ENCODE measurements around the gene SEPTIN1. TPM values are rescaled to one million over a fixed set of nuclear protein-coding genes. Genes with fewer than 3 reads are reported as not detected.

The SEPTIN1 gene
- total and polyA plus RNA-seq, 2 donors (not counting 1 experiment from before 2014, with no cell fraction given), result 0.17 TPM; not detected in 1

GRCh38 chr16:30365200-30365599 is 17.2 kb downstream of the SEPTIN1 start:
- H3K4me3 ChIP-seq (replicated peaks in 1 of 4; ENCODE audit: control extremely low read depth in 1 of 4, insufficient read depth in 1 of 4, low read depth in 3 of 4, low read length in 4 of 4), result no peak overlapping the region
- no peak overlapping the region for H3K9ac ChIP-seq (ENCODE audit: insufficient read depth, low read length)
- H2AFZ ChIP-seq (ENCODE audit: low read length), result no peak overlapping the region
- no peaks in the 10 kb centered on the region for H4K20me1 ChIP-seq (ENCODE audit: control insufficient read depth, extremely low read depth, insufficient read depth, low read length)
- H3K79me2 ChIP-seq (ENCODE audit: control insufficient read depth, insufficient read depth, low read length), result peaks cover 77% of the 10 kb centered on the region
- H3K9me3 ChIP-seq (ENCODE audit: control insufficient read depth, insufficient read depth, low read depth, low read length), result no peaks in the 10 kb centered on the region
- no peak for DNase-seq (ENCODE audit: low read depth in 2 of 2)
- H3K27ac ChIP-seq (ENCODE audit: insufficient read depth, low read length), result no peak overlapping the region
- no peaks in the 10 kb centered on the region for H3K27me3 ChIP-seq (ENCODE audit: control insufficient read depth, insufficient read depth, low read length)
- TF ChIP-seq EZH2 (IDR thresholded peaks at IDR 0.05; ENCODE audit: low read length, missing control alignments), result no peak
- no peak for TF ChIP-seq CTCF (conservative IDR thresholded peaks at IDR 0.05 in 1 of 2, IDR thresholded peaks at IDR 0.05 in 1 of 2; ENCODE audit: low read depth in 1 of 2, low read length in 2 of 2)
- H3K4me1 ChIP-seq (ENCODE audit: control insufficient read depth, extremely low read depth, insufficient read depth, low read length), result peaks cover 2% of the 10 kb centered on the region
- H3K4me2 ChIP-seq (ENCODE audit: extremely low read depth, insufficient read depth, low read length), result no peak overlapping the region
- peaks cover 1% of the 10 kb centered on the region for H3K36me3 ChIP-seq (ENCODE audit: control insufficient read depth, insufficient read depth, low read length)

- Histone ChIP-seq H4K20me1 (ENCODE audit: control insufficient read depth, extremely low read depth, insufficient read depth, low read length) (no peaks in the 10 kb centered on the region), H3K79me2 (ENCODE audit: control insufficient read depth, insufficient read depth, low read length) (peaks cover 48% of the 10 kb centered on the region), H3K9ac (ENCODE audit: insufficient read depth, low read length) (no peak overlapping the region), H3K27ac (ENCODE audit: insufficient read depth, low read length) (no peak overlapping the region), H3K4me2 (ENCODE audit: extremely low read depth, insufficient read depth, low read length) (no peak overlapping the region), H3K9me3 (ENCODE audit: control insufficient read depth, insufficient read depth, low read depth, low read length) (no peaks in the 10 kb centered on the region), H3K4me3 (replicated peaks in 1 of 4; ENCODE audit: control extremely low read depth in 1 of 4, insufficient read depth in 1 of 4, low read depth in 3 of 4, low read length in 4 of 4) (no peak overlapping the region), H3K27me3 (ENCODE audit: control insufficient read depth, insufficient read depth, low read length) (no peaks in the 10 kb centered on the region), H3K4me1 (ENCODE audit: control insufficient read depth, extremely low read depth, insufficient read depth, low read length) (peaks cover 6% of the 10 kb centered on the region), H3K36me3 (ENCODE audit: control insufficient read depth, insufficient read depth, low read length) (peaks cover 16% of the 10 kb centered on the region), H2AFZ (ENCODE audit: low read length) (no peak overlapping the region)
- no peak for TF ChIP-seq CTCF (conservative IDR thresholded peaks at IDR 0.05 in 1 of 2, IDR thresholded peaks at IDR 0.05 in 1 of 2; ENCODE audit: low read depth in 1 of 2, low read length in 2 of 2)
- no peak for TF ChIP-seq EZH2 (IDR thresholded peaks at IDR 0.05; ENCODE audit: low read length, missing control alignments)
- DNase-seq (ENCODE audit: low read depth in 2 of 2), result no peak
These were observed 21.2 kb downstream of the SEPTIN1 start for GRCh38 chr16:30361180-30361579.

GRCh38 chr16:30359871-30360170 is 22.5 kb downstream of the SEPTIN1 start:
- peaks cover 37% of the 10 kb centered on the region for H3K79me2 ChIP-seq (ENCODE audit: control insufficient read depth, insufficient read depth, low read length)

More at GRCh38 chr16:30359871-30360170, 22.5 kb downstream of the SEPTIN1 start:
- Histone ChIP-seq H2AFZ (ENCODE audit: low read length) (no peak overlapping the region), H3K36me3 (ENCODE audit: control insufficient read depth, insufficient read depth, low read length) (peaks cover 16% of the 10 kb centered on the region), H3K4me2 (ENCODE audit: extremely low read depth, insufficient read depth, low read length) (no peak overlapping the region), H3K4me3 (replicated peaks in 1 of 4; ENCODE audit: control extremely low read depth in 1 of 4, insufficient read depth in 1 of 4, low read depth in 3 of 4, low read length in 4 of 4) (no peak overlapping the region), H3K4me1 (ENCODE audit: control insufficient read depth, extremely low read depth, insufficient read depth, low read length) (peaks cover 12% of the 10 kb centered on the region), H3K27ac (ENCODE audit: insufficient read depth, low read length) (no peak overlapping the region), H3K27me3 (ENCODE audit: control insufficient read depth, insufficient read depth, low read length) (no peaks in the 10 kb centered on the region), H3K9ac (ENCODE audit: insufficient read depth, low read length) (no peak overlapping the region), H3K9me3 (ENCODE audit: control insufficient read depth, insufficient read depth, low read depth, low read length) (no peaks in the 10 kb centered on the region), H4K20me1 (ENCODE audit: control insufficient read depth, extremely low read depth, insufficient read depth, low read length) (no peaks in the 10 kb centered on the region)
- TF ChIP-seq CTCF (conservative IDR thresholded peaks at IDR 0.05 in 1 of 2, IDR thresholded peaks at IDR 0.05 in 1 of 2; ENCODE audit: low read depth in 1 of 2, low read length in 2 of 2), result no peak
- no peak for TF ChIP-seq EZH2 (IDR thresholded peaks at IDR 0.05; ENCODE audit: low read length, missing control alignments)
- DNase-seq (ENCODE audit: low read depth in 2 of 2), result no peak

All from fibroblast of lung (primary cell).